GM12874 (cell line): Measurements from ENCODE around the gene UGT1A3.

Source experiments
- TF ChIP-seq, protein P1 (sequence below): IDR thresholded peaks from 2 replicates; pipeline ENCODE4 v1.5.1; 2011; ENCODE audit warnings: low read depth, mild to moderate bottlenecking, control low read depth, low read length, moderate library complexity; ENCODE audit not compliant: insufficient read depth

UGT1A3 gene

DNA sequence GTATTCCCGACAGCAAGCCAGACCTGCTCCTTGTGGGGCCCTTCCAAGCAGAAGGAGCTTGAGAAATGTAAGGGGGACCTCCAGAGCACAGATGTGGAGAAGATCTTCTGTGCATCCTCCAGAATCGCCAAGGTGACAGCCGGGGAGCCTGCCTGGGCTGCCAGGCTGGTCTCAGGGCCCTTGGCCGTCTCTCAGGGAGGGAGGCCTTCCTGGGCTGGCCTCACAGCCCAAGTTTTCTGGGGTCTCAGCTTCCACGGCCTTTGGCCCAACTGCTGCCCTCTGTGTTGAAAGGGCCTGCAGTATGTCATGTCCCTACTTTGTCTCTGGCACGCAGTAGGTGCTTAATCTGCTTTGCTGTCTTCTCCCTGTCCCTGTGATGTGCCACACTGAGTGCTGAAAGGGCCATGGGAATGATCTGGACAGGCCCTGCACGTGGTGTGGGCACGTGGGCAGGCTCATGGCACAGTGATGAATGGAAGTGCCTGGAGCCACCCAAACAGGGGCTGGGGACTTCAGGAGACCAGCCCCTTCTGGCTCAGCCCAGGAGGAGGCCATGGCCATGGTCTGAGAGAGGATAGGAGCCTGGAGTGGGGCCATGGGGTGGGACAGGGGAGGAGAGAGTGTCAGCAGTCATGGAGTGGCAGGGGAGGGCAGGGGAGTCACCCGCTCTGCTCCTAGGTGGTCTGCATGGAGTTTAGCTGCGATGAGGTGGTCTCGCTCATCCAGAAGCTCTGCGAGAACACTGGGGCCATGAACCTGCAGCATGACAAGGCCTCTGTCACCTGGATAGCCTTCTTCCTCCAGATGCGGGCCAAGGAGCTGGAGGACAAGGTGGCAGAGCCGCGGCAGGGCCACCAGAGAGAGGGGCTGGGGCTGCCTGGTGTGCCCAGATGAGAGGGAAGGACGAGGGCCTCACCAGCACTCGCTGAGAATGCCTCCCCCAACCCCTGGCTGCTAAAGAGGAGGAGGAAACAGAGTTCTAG, 90.1 kb downstream of the UGT1A3 start:
- TF ChIP-seq, protein P1, sequence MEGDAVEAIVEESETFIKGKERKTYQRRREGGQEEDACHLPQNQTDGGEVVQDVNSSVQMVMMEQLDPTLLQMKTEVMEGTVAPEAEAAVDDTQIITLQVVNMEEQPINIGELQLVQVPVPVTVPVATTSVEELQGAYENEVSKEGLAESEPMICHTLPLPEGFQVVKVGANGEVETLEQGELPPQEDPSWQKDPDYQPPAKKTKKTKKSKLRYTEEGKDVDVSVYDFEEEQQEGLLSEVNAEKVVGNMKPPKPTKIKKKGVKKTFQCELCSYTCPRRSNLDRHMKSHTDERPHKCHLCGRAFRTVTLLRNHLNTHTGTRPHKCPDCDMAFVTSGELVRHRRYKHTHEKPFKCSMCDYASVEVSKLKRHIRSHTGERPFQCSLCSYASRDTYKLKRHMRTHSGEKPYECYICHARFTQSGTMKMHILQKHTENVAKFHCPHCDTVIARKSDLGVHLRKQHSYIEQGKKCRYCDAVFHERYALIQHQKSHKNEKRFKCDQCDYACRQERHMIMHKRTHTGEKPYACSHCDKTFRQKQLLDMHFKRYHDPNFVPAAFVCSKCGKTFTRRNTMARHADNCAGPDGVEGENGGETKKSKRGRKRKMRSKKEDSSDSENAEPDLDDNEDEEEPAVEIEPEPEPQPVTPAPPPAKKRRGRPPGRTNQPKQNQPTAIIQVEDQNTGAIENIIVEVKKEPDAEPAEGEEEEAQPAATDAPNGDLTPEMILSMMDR: no peak

- TF ChIP-seq, protein P1: no peak
These were observed 91.3 kb downstream of the UGT1A3 start for GRCh38 chr2:233819884-233820773.

DNA sequence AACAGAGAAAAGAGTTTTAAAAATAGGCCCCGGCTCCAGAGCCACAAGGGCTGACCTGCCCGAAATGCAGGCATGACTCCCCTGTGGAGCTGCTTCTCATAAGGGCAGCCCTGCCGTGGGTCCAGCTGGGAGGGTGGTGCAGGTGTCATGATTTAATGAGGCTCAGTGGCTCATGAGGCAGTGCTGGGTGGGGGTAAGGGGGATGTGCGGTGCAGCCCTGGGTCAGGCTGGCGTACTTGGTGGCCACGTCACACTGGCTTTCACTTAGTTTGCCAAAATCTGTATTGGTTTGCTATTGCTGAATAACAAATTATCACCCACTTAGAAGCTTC, 91.9 kb downstream of the UGT1A3 start:
- TF ChIP-seq, protein P1: no peak

DNA sequence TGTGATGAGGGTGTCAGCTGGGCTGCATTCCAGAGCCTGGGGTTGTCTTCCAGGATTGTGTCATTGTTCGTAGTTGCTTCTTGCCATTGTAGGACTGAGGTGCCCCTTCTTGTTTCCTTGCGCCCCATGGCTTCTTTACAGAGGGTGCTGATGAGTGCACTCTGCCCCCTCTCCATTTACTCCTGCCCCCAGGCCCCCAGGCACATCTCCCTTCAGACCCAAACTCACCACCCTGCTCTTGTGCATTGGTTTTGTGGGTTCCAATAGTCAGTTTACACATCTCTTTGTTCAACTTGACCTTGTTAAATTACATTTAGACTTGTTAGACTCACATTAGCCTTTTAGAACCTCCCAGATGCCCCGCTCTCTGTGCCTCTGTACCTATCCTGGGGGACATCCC, 92.4 kb downstream of the UGT1A3 start:
- TF ChIP-seq, protein P1: no peak

DNA sequence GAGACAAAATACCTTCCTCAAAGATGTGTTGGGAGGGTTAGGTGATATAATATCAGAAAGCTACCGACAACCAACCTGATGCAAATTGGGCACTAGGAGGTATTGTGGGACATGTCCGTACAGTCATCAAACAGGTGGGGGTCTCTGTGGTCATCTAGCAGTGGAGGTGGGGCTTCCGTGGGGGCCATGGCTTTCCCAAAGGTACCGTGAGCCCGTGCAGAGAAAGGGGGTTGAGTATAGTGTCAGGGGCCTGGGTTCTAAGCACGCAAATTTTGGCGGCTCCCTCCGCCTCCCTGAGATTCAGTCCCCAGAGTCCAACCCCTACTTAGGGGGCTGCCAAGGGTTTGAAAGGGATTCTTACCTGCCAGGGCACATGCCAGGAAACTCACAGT, 92.9 kb downstream of the UGT1A3 start:
- TF ChIP-seq, protein P1: no peak

GRCh38 chr2:233822101-233822771, 93.4 kb downstream of the UGT1A3 start:
- TF ChIP-seq, protein P1: no peak
